Epithelial cell of esophagus (primary cell): ENCODE measurements around the gene COP1.

Experiments used
- DNase-seq: peaks from one replicate; pipeline ENCODE4 v3.0.0; 2010; ENCODE audit warnings: low read depth
- H3K4me3 ChIP-seq: 2 replicates; pipeline ENCODE4 v1.5.1; 2011; ENCODE audit warnings: mild to moderate bottlenecking, low read length, control low read depth
- TF ChIP-seq, protein P1 (sequence below): IDR thresholded peaks from 2 replicates; pipeline ENCODE4 v1.5.1; 2011; ENCODE audit warnings: low read depth, mild to moderate bottlenecking, low read length, control low read depth, inconsistent platforms; ENCODE audit not compliant: insufficient read depth; ENCODE audit errors: missing control alignments

The COP1 gene

DNA sequence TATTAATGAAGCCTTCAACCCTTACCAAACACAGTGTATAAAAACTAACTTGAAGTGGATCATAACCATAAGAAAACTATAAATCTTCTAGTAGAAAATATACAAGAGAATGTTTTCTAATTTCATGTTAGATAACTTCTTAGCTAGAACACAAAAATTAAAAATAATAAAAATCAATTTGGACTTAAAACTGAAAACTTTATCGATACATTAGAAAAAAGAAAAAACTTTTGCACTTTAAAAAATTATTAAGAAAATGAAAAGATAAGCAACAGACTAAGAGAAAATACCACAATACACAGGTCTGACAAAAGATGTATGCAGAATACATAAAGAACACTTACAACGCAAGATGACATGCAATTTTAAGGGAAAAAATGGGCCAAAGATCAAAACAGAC lies 8.7 kb downstream of the COP1 start:
- H3K4me3 ChIP-seq = no peak overlapping the region
- TF ChIP-seq, protein P1, sequence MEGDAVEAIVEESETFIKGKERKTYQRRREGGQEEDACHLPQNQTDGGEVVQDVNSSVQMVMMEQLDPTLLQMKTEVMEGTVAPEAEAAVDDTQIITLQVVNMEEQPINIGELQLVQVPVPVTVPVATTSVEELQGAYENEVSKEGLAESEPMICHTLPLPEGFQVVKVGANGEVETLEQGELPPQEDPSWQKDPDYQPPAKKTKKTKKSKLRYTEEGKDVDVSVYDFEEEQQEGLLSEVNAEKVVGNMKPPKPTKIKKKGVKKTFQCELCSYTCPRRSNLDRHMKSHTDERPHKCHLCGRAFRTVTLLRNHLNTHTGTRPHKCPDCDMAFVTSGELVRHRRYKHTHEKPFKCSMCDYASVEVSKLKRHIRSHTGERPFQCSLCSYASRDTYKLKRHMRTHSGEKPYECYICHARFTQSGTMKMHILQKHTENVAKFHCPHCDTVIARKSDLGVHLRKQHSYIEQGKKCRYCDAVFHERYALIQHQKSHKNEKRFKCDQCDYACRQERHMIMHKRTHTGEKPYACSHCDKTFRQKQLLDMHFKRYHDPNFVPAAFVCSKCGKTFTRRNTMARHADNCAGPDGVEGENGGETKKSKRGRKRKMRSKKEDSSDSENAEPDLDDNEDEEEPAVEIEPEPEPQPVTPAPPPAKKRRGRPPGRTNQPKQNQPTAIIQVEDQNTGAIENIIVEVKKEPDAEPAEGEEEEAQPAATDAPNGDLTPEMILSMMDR = no peak
- DNase-seq = no peak

DNA sequence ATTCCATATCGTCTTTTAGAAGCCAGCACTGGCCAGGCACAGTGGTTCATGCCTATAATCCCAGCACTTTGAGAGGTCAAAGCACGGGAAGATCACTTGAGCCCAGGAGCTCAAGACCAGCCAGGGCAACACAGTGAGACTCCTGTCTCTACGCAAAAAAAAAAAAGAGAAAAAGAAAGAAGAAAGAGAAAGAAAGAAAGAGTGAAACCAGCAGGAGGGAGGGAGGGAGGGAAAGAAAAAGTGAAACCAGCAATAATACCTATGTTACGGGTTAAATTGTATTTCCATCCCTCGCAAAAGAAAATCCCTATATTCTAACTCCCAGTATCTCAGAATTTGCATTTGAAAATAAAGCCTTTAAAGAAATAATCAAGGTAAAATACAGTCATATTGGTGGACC lies 10.4 kb downstream of the COP1 start:
- H3K4me3 ChIP-seq = no peak overlapping the region
- no peak for DNase-seq
- TF ChIP-seq, protein P1 = no peak

DNA sequence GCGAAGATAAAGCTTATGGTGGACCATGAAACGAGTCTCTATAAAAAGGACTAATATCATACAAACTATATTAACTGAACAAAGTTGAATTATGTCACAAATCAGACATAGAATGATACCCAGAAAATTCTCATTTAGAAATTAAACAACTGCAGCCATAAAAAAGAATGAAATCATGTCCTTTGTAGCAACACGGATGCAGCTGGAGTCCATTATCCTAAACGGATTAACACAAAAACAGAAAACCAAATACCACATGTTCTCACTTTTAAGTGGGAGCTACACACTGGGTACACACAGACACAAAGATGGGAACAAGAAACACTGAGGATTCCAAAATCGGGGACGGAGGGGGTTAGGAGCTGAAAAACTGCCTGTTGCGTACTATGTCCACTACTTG lies 11.5 kb downstream of the COP1 start:
- no peak for DNase-seq
- TF ChIP-seq, protein P1 = no peak
- no peak overlapping the region for H3K4me3 ChIP-seq

DNA sequence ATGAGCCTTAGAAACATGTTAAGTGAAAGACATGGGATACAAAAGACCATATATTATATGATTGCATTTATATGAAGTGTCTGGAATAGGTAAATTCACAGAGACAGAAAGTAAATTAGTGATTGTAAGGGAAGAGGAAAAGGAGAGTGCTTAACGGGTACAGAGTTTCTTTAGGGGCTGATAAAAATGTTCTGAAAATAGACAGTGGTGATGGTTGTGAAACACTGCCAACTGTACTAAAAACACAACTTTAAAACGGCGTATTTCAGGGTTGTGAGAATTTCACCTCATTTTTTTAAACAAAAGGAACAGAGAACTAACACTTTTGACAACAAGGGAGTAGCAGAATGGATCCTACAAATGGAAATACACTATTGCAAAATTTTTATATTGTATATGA lies 13.4 kb downstream of the COP1 start:
- no peak for DNase-seq
- H3K4me3 ChIP-seq = no peak overlapping the region
- TF ChIP-seq, protein P1 = no peak

DNA sequence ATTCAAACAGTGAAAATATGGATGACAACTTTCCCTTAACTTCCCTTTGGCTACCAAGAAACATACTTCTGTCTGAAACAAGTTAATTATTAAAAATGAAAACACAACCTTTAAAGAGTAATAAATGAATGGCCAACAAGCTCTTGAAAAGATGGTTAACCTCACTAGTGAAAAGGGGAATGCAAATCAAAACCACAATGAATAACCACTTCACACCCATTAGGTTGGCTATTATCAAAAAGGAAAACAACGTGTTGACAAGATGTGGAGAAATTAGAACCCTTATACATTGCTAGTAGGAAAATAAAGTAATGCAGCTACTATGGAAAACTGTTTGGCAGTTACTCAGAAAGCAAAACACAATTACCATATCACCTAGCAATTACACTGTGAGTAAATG lies 14.1 kb downstream of the COP1 start:
- no peak for DNase-seq
- no peak overlapping the region for H3K4me3 ChIP-seq
- TF ChIP-seq, protein P1 = no peak

DNA sequence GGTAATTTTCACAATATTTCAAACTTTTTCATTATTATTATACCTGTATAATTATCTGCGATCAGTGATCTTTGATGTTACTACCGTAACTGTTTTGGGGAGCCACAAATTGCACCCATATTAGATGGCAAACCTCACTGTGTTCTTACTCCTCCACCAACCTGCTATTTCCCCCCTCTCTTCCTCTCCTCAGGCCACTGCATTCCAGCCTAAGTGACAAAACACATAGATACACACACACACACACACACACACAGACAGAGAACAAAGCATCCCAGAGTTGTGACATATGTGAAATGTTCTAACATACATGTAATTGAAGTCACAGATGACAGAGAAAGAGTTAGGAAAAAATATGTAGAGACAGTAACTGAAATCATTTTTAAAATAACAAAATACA lies 18.5 kb downstream of the COP1 start:
- TF ChIP-seq, protein P1 = no peak
- DNase-seq = no peak
- no peak overlapping the region for H3K4me3 ChIP-seq

DNA sequence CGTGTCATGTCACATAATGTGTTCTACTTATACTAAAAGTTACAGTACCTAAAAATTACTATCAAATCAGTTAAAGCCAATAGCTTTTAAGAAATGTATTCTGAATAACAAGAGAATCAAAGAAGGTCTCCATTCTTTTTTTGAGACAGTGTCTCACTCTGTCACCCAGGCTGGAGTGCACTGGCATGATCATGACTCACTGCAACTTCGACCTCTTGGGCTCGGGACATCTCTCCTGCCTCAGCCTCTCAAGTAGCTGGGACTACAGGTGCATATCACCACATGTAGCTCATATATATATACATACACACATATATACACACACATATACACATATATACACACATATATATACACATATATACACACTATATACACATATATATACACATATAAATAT lies 20.1 kb downstream of the COP1 start:
- H3K4me3 ChIP-seq = no peak overlapping the region
- TF ChIP-seq, protein P1 = no peak
- no peak for DNase-seq
